DOHH2 (cell line): ENCODE results near the gene DMXL2.

ENCODE experiments used
- EZH2phosphoT487 ChIP-seq: fragments of 200-600 bp; sonication (generic); IDR thresholded peaks from 2 replicates; pipeline ENCODE4 v1.6.1; 2017; ENCODE audit warnings: borderline replicate concordance, mild to moderate bottlenecking, antibody characterized with exemption, low read length, moderate library complexity, mixed read lengths
- TF ChIP-seq, protein P1 (sequence below): fragments of 200-600 bp; sonication (generic); IDR thresholded peaks from one replicate; pipeline ENCODE4 v1.5.1; 2014; ENCODE audit warnings: antibody characterized with exemption, mild to moderate bottlenecking, low read depth, low read length; ENCODE audit not compliant: poor library complexity, severe bottlenecking

GRCh38 chr15:51550841-51551240 lies 71.7 kb downstream of the DMXL2 start:
- TF ChIP-seq, protein P1, sequence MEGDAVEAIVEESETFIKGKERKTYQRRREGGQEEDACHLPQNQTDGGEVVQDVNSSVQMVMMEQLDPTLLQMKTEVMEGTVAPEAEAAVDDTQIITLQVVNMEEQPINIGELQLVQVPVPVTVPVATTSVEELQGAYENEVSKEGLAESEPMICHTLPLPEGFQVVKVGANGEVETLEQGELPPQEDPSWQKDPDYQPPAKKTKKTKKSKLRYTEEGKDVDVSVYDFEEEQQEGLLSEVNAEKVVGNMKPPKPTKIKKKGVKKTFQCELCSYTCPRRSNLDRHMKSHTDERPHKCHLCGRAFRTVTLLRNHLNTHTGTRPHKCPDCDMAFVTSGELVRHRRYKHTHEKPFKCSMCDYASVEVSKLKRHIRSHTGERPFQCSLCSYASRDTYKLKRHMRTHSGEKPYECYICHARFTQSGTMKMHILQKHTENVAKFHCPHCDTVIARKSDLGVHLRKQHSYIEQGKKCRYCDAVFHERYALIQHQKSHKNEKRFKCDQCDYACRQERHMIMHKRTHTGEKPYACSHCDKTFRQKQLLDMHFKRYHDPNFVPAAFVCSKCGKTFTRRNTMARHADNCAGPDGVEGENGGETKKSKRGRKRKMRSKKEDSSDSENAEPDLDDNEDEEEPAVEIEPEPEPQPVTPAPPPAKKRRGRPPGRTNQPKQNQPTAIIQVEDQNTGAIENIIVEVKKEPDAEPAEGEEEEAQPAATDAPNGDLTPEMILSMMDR, result no peak
- TF ChIP-seq EZH2phosphoT487, result no peak
